ENCODE measurements around the gene SLC29A1.

The SLC29A1 gene

GRCh38 chr6:44278774-44279697, 55.6 kb downstream of the SLC29A1 start:
- DNase-seq: peak in 12 of 56 donors; percentile 17 to 51 (median 30)
